ENCODE results near the gene DNAH14. TPM values are rescaled to one million over a fixed set of nuclear protein-coding genes. Genes with fewer than 3 reads are reported as not detected.

DNAH14 gene
- total and polyA plus RNA-seq, 2 of the 8 experiments (the other 6 are each of a cell fraction or from before 2014, with no cell fraction given): 8.4 to 40.7 TPM

- Histone ChIP-seq H2BK5ac (ENCODE audit: low read depth, low read length) (no peak overlapping the region), H3K27me3 (replicated peaks in 1 of 4; ENCODE audit: control insufficient read depth in 3 of 4, extremely low read depth in 1 of 4, insufficient read depth in 3 of 4, low read length in 3 of 4) (peaks cover 4 to 12% (median 6%) of the 10 kb centered on the region in 4 experiments; a peak in 5 of 7 replicates), H4K8ac (ENCODE audit: extremely low read depth, insufficient read depth, low read length) (no peak overlapping the region), H2BK20ac (ENCODE audit: low read length) (no peak overlapping the region), H3K9ac (replicated peaks in 1 of 4; ENCODE audit: extremely low read depth in 1 of 4, low read depth in 3 of 4, low read length in 3 of 4) (no peak overlapping the region), H3K36me3 (ENCODE audit: control insufficient read depth in 2 of 4, insufficient read depth in 4 of 4, low read length in 3 of 4) (no peaks in the 10 kb centered on the region), H2BK12ac (ENCODE audit: low read depth, low read length) (no peak overlapping the region), H3K4me1 (replicated peaks in 1 of 4; ENCODE audit: control insufficient read depth in 3 of 4, insufficient read depth in 4 of 4, low read length in 3 of 4) (no peaks in the 10 kb centered on the region), H3K4me2 (ENCODE audit: insufficient read depth in 1 of 2, low read depth in 2 of 2, low read length in 2 of 2) (no peak overlapping the region), H3K4me3 (ENCODE audit: extremely low read depth in 1 of 4, insufficient read depth in 2 of 4, low read depth in 3 of 4, low read length in 4 of 4) (no peak overlapping the region), H3K23me2 (ENCODE audit: low read depth, low read length) (no peaks in the 10 kb centered on the region), H3K18ac (ENCODE audit: extremely low read depth, low read length) (no peak overlapping the region), H3K56ac (replicated peaks; ENCODE audit: insufficient read length, low read depth, low read length) (no peak overlapping the region), H3K23ac (ENCODE audit: insufficient read length) (no peak overlapping the region), H2BK15ac (ENCODE audit: low read length) (no peak overlapping the region), H4K5ac (ENCODE audit: insufficient read length, low read depth, low read length) (no peak overlapping the region), H3K27ac (ENCODE audit: low read depth, low read length) (no peak overlapping the region), H2AFZ (ENCODE audit: low read length) (no peak overlapping the region), H4K91ac (replicated peaks; ENCODE audit: insufficient read length, low read length) (no peak overlapping the region), H3K79me2 (ENCODE audit: control insufficient read depth in 1 of 2, insufficient read depth in 2 of 2, low read length in 2 of 2) (no peaks in the 10 kb centered on the region), H3K14ac (ENCODE audit: insufficient read length) (no peak overlapping the region), H3K79me1 (ENCODE audit: low read depth, low read length) (no peaks in the 10 kb centered on the region), H3K9me3 (ENCODE audit: insufficient read depth in 2 of 2, low read depth in 1 of 2, low read length in 1 of 2) (no peaks in the 10 kb centered on the region), H2BK120ac (replicated peaks; ENCODE audit: low read depth, low read length) (no peak overlapping the region), H4K20me1 (replicated peaks in 1 of 2; ENCODE audit: control insufficient read depth in 1 of 2, insufficient read depth in 2 of 2, low read length in 2 of 2) (no peaks in the 10 kb centered on the region), H3K4ac (replicated peaks; ENCODE audit: insufficient read length, low read depth, low read length) (no peak overlapping the region), H2AK5ac (ENCODE audit: low read depth, low read length) (no peak overlapping the region)
- WGBS, 2 experiments (ENCODE audit: extremely low coverage in 1 of 2, insufficient coverage in 1 of 2, insufficient read length in 1 of 2, insufficient replicate concordance in 2 of 2, low coverage in 1 of 2, low lambda C conversion rate in 2 of 2, missing lambda C conversion rate in 1 of 2): 93% methylated on average over 1 of the region's 1 CpG; no CpG with 5 or more reads in 1 of the 2 experiments
- no peak for DNase-seq (ENCODE audit: low read depth in 1 of 2, low spot score in 2 of 2)
- ChIA-PET POLR2A (ENCODE audit: partially characterized antibody) (no interaction called here), CTCF (ENCODE audit: partially characterized antibody) (no interaction called here)
- no peak for FAIRE-seq
- TF ChIP-seq GTF2F1 (IDR thresholded peaks at IDR 0.05; ENCODE audit: borderline replicate concordance, low read depth, low read length) (no peak), POLR2A (IDR thresholded peaks at IDR 0.05; ENCODE audit: control extremely low read depth in 1 of 2, low read depth in 2 of 2, low read length in 2 of 2) (no peak), SIX5 (IDR thresholded peaks at IDR 0.05; ENCODE audit: low read depth, low read length) (no peak), JUN (IDR thresholded peaks at IDR 0.05; ENCODE audit: low read depth, low read length) (no peak), POU5F1 (IDR thresholded peaks at IDR 0.05; ENCODE audit: low read depth, low read length) (no peak), PHF8 (conservative IDR thresholded peaks at IDR 0.05; ENCODE audit: low read depth, low read length) (no peak), SP1 (IDR thresholded peaks at IDR 0.05; ENCODE audit: low read depth, low read length) (no peak), YY1 (IDR thresholded peaks at IDR 0.05; ENCODE audit: low read depth, low read length) (no peak), FOSL1 (IDR thresholded peaks at IDR 0.05; ENCODE audit: insufficient read depth, low read depth, low read length) (no peak), HDAC6 (IDR thresholded peaks at IDR 0.05; ENCODE audit: low read depth, low read length) (no peak), EGR1 (IDR thresholded peaks at IDR 0.05; ENCODE audit: borderline replicate concordance, low read depth, low read length) (no peak), BCL11A (IDR thresholded peaks at IDR 0.05; ENCODE audit: low read depth in 2 of 2, low read length in 2 of 2) (no peak), GABPA (IDR thresholded peaks at IDR 0.05; ENCODE audit: borderline replicate concordance, insufficient read depth, low read length) (no peak), TAF7 (optimal IDR thresholded peaks at IDR 0.05; ENCODE audit: borderline replicate concordance, low read depth, low read length) (no peak), MAFK (IDR thresholded peaks at IDR 0.05; ENCODE audit: low read depth, low read length) (no peak), TAF1 (IDR thresholded peaks at IDR 0.05; ENCODE audit: low read depth, low read length) (no peak)
- TF ChIP-seq, protein P1, sequence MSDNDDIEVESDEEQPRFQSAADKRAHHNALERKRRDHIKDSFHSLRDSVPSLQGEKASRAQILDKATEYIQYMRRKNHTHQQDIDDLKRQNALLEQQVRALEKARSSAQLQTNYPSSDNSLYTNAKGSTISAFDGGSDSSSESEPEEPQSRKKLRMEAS (IDR thresholded peaks at IDR 0.05): no peak
Observed at GRCh38 chr1:225361176-225361575, 431.7 kb downstream of the DNAH14 start.

Measured in H1 (cell line).